GM12875 (cell line): Measurements from ENCODE around the gene IFI35.

Source experiments
- H3K4me3 ChIP-seq: one replicate; pipeline ENCODE4 v1.5.1; 2011; ENCODE audit warnings: low read depth, low read length, control low read depth
- TF ChIP-seq, protein P1 (sequence below): IDR thresholded peaks from 2 replicates; pipeline ENCODE4 v1.5.1; 2011; ENCODE audit warnings: low read depth, mild to moderate bottlenecking, control low read depth, inconsistent platforms, low read length, moderate library complexity, borderline replicate concordance; ENCODE audit not compliant: insufficient read depth

The IFI35 gene

GRCh38 chr17:43020789-43021740, 14.5 kb downstream of the IFI35 start:
- TF ChIP-seq, protein P1, sequence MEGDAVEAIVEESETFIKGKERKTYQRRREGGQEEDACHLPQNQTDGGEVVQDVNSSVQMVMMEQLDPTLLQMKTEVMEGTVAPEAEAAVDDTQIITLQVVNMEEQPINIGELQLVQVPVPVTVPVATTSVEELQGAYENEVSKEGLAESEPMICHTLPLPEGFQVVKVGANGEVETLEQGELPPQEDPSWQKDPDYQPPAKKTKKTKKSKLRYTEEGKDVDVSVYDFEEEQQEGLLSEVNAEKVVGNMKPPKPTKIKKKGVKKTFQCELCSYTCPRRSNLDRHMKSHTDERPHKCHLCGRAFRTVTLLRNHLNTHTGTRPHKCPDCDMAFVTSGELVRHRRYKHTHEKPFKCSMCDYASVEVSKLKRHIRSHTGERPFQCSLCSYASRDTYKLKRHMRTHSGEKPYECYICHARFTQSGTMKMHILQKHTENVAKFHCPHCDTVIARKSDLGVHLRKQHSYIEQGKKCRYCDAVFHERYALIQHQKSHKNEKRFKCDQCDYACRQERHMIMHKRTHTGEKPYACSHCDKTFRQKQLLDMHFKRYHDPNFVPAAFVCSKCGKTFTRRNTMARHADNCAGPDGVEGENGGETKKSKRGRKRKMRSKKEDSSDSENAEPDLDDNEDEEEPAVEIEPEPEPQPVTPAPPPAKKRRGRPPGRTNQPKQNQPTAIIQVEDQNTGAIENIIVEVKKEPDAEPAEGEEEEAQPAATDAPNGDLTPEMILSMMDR, result no peak
- H3K4me3 ChIP-seq, result peak overlapping the region; percentile 60

- TF ChIP-seq, protein P1, result no peak
Measured at GRCh38 chr17:43021741-43022512, 15.3 kb downstream of the IFI35 start, which contains the start of gene VAT1. TSS of gene VAT1 (minus strand) at chr17:43022385. CDS start at chr17:43022322, 63 bp downstream.

DNA sequence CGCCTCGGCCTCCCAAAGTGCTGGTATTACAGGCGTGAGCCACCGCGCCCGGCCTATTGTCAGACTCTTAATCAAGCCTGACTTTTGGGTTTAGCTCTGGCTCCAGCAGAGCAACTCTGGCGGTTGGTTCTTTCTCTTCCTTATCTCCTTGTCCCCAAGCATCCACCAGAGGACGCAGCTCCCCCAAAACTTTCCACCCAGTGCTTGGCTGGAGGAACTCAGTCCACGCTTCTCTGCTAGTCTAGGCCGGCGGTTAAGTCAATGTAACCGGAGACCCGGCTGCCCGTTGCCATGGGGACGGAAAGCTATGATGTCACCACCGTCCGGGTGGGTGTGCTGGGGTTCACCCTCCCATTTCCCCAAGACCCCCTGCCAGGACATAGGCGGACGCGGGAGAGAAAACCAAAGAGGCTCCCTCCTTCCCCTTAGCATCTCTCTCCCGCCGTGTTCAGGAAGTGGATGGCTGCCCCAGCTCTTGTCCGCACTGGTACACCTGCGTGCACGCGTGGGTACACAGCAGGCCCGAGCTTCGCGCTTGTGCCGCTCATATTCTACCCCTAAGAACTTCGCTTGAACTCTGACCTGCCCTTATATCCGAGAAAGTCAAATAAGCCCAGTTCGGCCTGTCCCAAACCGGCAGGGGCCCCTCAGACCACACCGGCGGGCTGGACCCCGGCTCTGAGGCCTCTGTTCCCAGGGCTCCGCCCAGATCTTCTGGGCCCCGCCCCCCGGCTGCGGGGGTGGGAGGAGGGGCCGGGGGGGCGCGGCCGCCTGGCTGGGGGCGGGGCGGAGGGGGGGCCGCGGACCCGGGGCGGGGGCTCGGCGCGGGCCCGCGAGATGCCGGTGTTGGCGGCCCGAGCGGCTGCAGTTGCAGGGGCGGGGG, 18.1 kb downstream of the IFI35 start, which contains the start of gene RND2:
Gene RND2, plus strand, starts transcription at position 825 of the 883 bp plus-strand sequence. CDS start 117 bp downstream, outside the sequence.
- TF ChIP-seq, protein P1, result peak; percentile 82

More at GRCh38 chr17:43021741-43022512, 15.3 kb downstream of the IFI35 start, which contains the start of gene VAT1:
- peak within 1 kb of the TSS; percentile 60 for H3K4me3 ChIP-seq

GRCh38 chr17:43025290-43025657, 18.7 kb downstream of the IFI35 start:
- TF ChIP-seq, protein P1, result no peak
- H3K4me3 ChIP-seq, result no peak overlapping the region

More for the DNA sequence above, 18.1 kb downstream of the IFI35 start, which contains the start of gene RND2:
- H3K4me3 ChIP-seq, result peak within 1 kb of the TSS; percentile 55

DNA sequence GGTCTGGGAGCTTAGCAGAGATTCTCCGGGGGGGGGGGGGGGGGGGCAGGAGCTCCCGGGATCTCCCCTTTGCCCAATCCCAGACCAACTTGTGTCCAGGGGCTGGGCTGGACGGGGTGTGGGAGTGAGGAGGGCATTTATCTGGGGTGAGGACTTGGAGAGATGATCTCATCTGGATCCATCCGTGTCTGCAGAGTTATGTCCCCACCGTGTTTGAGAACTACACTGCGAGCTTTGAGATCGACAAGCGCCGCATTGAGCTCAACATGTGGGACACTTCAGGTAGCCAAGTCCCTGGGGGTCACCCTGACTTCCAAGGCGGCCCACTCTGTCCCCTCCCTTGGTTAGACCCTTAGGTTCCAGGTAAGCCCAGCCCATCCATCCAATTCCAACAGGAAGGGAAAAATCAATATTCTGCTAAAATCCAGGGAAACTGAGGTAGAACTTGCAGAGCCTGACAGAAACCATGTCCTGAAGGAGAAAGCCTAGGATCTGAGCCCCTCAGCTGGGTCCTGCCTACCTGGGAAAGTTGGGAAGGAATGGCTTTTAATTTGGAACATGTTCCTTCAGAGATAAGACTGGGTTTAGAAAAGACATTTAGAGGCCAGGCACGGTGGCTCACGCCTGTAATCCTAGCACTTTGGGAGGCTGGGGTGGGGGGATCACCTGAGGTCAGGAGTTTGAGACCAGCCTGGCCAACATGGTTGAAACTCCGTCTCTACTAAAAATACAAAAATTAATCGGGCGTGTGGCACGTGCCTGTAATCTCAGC, 19.4 kb downstream of the IFI35 start:
- no peak overlapping the region for H3K4me3 ChIP-seq
- TF ChIP-seq, protein P1, result no peak
